DMS53 treated with DMSO at 0.1 percent for 48 hours (cell line): Measurements from ENCODE around the gene UNG.
A peak's percentile ranks its signal among the peaks of the same experiment; 100 is the strongest.

ENCODE experiments used
- DNase-seq: peaks from one replicate; lab custom pipeline; 2025; ENCODE audit not compliant: unreplicated experiment; lab: John Stamatoyannopoulos, UW

Gene UNG

DNA sequence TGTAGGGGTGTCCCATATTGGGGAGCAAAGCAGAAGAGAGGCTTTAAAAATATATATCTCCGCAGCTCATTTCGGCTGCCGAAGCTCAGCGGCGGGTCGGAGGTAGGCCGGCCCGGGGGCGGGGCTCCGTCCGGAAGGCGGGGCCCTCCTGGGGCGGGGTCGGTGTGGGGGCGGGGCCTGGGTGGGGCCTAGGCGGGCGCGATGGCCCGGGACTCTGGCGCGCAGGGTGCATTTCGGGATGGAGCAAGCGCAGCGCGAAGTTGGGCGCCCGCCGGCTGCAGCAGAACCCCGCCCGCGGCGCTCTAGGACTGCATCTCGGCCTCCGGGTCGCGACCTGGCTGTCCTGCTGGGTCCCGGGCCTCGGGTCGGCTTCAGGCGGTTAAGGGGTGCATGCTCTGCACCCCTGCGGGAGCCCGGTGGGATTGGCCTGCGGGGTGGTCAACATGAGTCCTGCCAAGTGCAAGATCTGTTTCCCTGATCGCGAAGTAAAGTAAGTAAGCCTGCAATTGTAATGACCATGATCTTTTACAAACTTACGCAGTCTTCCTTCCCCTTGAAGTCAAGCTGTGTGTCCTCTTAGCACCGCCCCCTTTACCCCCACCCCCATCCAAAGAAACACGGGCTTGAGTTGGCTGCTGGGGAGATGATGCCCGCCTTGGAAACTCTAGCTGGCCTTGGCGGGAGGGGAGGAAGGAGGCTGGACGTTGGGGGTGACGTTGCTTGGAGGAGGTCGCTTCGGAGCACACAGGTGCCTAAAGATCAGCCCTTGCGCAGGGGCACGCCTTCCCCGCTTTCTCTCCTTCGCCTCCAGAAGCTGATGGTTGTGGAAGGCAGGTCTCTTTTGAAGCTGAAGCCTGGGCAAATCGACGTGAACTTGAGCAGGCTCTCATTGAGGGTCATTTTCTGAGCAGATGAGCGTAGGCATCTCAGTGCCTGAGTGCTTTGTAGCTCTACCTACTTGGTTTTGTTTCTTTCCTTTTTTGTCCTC lies 57.3 kb downstream of the UNG start:
- DNase-seq: peak; percentile 89

DNA sequence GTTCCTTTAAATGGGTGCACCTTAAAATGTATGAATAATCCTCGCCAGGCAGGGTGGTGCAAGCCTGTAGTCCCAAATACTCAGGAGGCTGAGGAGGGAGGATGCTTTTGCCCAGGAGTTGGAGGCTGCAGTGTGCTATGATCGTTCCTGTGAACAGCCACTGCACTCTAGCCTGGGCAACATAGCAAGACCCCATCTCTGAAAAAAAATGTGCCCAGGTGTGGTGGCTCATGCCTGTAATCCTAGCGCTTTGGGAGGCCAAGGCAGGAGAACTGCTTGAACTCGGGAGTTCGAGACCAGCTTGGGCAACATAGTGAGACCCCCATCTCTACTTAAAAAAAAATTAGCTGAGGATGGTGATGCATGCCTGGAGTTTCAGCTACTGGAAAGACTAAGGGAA lies 58.6 kb downstream of the UNG start:
- no peak for DNase-seq

DNA sequence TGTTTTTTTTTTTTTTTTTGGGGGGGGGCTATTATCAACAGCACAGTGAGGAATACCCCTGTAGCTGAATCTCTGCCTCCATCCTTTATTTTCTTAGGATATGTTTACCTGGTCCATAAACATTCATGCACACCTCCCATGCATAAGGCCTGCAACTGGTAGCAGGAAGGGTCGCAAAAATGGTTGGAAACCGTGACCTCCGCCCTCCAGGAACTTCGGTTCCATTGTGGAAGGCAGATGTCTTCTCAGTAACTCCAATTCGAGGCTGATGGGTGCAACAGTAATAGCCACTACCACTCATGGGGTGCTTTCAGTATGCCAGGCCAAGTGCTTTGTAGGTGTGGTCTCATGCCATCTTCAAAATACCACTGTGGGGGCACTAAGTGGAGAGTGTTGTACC lies 59.2 kb downstream of the UNG start:
- no peak for DNase-seq

DNA sequence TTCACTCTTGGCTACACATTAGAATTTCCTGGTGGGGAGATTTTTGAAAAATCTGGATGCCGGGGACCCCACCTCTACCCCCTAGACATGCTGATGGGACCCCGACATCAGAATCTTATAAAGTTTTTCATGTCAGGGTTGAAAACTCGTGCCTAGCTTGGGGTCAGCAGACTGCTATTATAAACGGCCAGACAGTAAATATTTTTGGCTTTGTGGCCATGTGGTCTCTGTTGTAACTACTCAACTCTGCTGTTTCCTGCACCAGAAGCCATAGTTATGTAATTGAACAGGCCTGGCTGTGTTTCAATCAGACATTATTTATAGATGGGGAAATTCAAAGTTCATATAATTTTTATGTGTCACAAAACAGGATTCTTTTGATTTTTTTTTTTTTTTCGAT lies 60.6 kb downstream of the UNG start:
- DNase-seq: no peak

DNA sequence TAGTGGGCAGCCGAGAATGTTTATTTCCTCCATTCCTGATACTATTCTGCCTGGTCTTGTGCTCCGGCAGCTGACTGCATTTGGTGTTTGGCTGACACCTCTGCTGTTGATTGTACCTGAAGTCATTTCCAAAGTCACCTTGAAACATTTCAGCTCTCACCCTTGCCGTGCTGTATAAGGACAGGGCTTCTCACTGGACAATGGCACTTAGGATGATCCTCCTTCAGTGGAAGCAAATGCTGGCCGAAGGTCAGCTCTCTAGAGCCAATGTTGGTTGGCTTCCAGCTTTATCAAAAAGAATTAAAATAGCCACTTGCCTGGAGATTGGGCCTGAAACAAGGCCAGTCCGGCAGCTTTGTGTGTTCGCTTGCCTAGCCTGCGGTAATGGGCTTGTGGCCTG lies 63.0 kb downstream of the UNG start:
- no peak for DNase-seq
